Smooth muscle cell (in vitro differentiated cells): ENCODE results near the gene GPC4. TPM values are rescaled to one million over a fixed set of nuclear protein-coding genes. Genes with fewer than 3 reads are reported as not detected.
A peak's percentile ranks its signal among the peaks of the same experiment; 100 is the strongest.

Experiments used
- DNase-seq: peaks from one replicate; lab custom pipeline; 2025; ENCODE audit not compliant: unreplicated experiment; lab: John Stamatoyannopoulos, UW
- H2AFZ ChIP-seq: fragments of 200-600 bp; sonication (generic); 2 replicates; pipeline ENCODE4 v1.6.0; 2016; ENCODE audit warnings: antibody characterized with exemption, low read depth, mild to moderate bottlenecking
- H3F3A ChIP-seq: fragments of 200-600 bp; sonication (generic); 2 replicates; pipeline ENCODE4 v1.6.0; 2017; ENCODE audit warnings: antibody characterized with exemption, low read depth
- H3K27ac ChIP-seq: fragments of 200-600 bp; sonication (generic); 2 replicates; pipeline ENCODE4 v1.5.1; 2016; ENCODE audit warnings: low read depth, mild to moderate bottlenecking
- H3K27me3 ChIP-seq: fragments of 200-600 bp; sonication (generic); 2 replicates; pipeline ENCODE4 v1.6.1; 2016; ENCODE audit warnings: low read depth, mild to moderate bottlenecking
- H3K36me3 ChIP-seq: fragments of 200-600 bp; sonication (generic); 2 replicates; pipeline ENCODE4 v1.5.1; 2016; ENCODE audit warnings: low read depth
- H3K4me1 ChIP-seq: fragments of 200-600 bp; sonication (generic); 2 replicates; pipeline ENCODE4 v1.5.1; 2016; ENCODE audit warnings: low read depth
- H3K4me2 ChIP-seq: fragments of 200-600 bp; sonication (generic); 2 replicates; pipeline ENCODE4 v1.6.0; 2016; ENCODE audit warnings: mild to moderate bottlenecking
- H3K4me3 ChIP-seq: fragments of 200-600 bp; sonication (generic); 2 replicates; pipeline ENCODE4 v1.5.1; 2016; ENCODE audit warnings: mild to moderate bottlenecking
- H3K79me2 ChIP-seq: fragments of 200-600 bp; sonication (generic); 2 replicates; pipeline ENCODE4 v1.6.0; 2016; ENCODE audit warnings: low read depth, mild to moderate bottlenecking
- H3K9ac ChIP-seq: fragments of 200-600 bp; sonication (generic); 2 replicates; pipeline ENCODE4 v1.6.0; 2016; ENCODE audit warnings: low read depth
- H3K9me3 ChIP-seq: fragments of 200-600 bp; sonication (generic); replicated peaks from 2 replicates; pipeline ENCODE4 v1.5.1; 2016; ENCODE audit warnings: low read depth
- H4K20me1 ChIP-seq: fragments of 200-600 bp; sonication (generic); 2 replicates; pipeline ENCODE4 v1.6.0; 2016; ENCODE audit warnings: low read depth
- CTCF ChIP-seq: fragments of 200-600 bp; sonication (generic); IDR thresholded peaks from 2 replicates; pipeline ENCODE4 v1.5.1; 2017; ENCODE audit warnings: borderline replicate concordance, mild to moderate bottlenecking, antibody characterized with exemption; ENCODE audit not compliant: insufficient read depth, poor library complexity, severe bottlenecking
- WGBS: methylation state at CpG from one replicate; pipeline ENCODE4 v1.1.7; 2016; ENCODE audit warnings: low lambda C conversion rate; 5-methylcytosine and 5-hydroxymethylcytosine counted together
- polyA plus RNA-seq: library from polyadenylated mRNA; unstranded; fragments of >200 nt; fragmentation: Nextera tagmentation; extraction: Ambion mirVana; gene quantifications from 2 replicates; pipeline ENCODE4 v1.2.1, GENCODE V29; 2016
- total RNA-seq: library from RNA; depleted of rRNA; stranded (reverse); fragments of >200 nt; gene quantifications from 2 replicates; pipeline ENCODE4 v1.2.3, GENCODE V29; 2014

Gene GPC4
- total and polyA plus RNA-seq, 2 experiments from 2014 or later: 36.4 to 36.7 TPM

GRCh38 chrX:133405498-133406185 is 9.6 kb downstream of the GPC4 start:
- DNase-seq: no peak

GRCh38 chrX:133403984-133404383 is 11.3 kb downstream of the GPC4 start:
- Histone ChIP-seq H3K79me2 (peaks cover 7% of the 10 kb centered on the region), H2AFZ (no peak overlapping the region), H3K27ac (no peak overlapping the region), H4K20me1 (peaks cover 21% of the 10 kb centered on the region), H3K4me2 (no peak overlapping the region), H3K4me3 (no peak overlapping the region), H3K9me3 (no peaks in the 10 kb centered on the region), H3K27me3 (no peaks in the 10 kb centered on the region), H3K4me1 (no peaks in the 10 kb centered on the region), H3K36me3 (no peaks in the 10 kb centered on the region), H3K9ac (no peak overlapping the region), H3F3A (no peaks in the 10 kb centered on the region)
- WGBS: 95% methylated on average over 4 of the region's 4 CpGs
- TF ChIP-seq CTCF: no peak
- DNase-seq: no peak

More at GRCh38 chrX:133405498-133406185, 9.6 kb downstream of the GPC4 start:
- Histone ChIP-seq H3K9ac (no peak overlapping the region), H3F3A (no peaks in the 10 kb centered on the region), H3K4me3 (no peak overlapping the region), H3K9me3 (no peaks in the 10 kb centered on the region), H3K4me2 (no peak overlapping the region), H3K36me3 (no peaks in the 10 kb centered on the region), H4K20me1 (peaks cover 14% of the 10 kb centered on the region), H3K79me2 (peaks cover 11% of the 10 kb centered on the region), H2AFZ (no peak overlapping the region), H3K27me3 (no peaks in the 10 kb centered on the region), H3K4me1 (no peaks in the 10 kb centered on the region), H3K27ac (no peak overlapping the region)
- WGBS: 81% methylated on average over 4 of the region's 4 CpGs
- TF ChIP-seq CTCF: no peak

DNA sequence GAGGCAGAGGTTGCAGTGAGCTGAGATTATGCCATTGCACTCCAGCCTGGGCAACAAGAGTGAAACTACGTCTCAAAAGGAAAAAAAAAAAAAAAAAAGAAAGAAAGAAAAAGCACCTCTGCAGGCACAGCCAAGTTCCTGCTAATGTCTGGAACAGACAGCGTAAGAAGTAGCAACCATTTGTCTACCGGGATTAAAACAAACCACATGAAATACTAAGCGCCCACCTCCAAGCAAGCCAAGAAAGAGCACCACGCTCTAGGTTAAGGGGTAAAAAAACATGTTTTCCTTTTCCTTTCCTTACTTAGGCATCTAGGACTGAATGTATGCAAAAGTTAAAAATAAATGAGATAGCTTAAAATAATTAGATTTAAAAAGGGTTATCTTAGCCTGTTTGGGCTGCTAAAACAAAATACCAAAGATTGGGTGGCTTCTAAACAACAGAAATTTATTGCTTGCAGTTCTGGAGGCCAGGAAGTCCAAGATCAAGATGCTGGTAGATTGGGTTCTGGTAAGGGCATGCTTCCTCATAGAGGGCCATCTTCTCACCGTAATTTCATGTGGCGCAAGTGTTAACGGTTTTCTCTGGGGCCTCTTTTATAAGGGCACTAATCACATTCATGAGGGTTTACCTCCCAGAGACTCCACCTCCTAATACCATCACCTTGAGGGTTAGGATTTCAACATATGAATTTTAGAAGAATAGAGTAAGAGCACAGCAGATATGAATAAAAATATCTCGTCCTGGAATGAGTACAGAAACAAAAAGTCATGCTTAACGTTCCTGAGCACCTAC is 12.3 kb downstream of the GPC4 start:
- no peak for TF ChIP-seq CTCF
- Histone ChIP-seq H4K20me1 (peaks cover 24% of the 10 kb centered on the region), H3K36me3 (no peaks in the 10 kb centered on the region), H3F3A (no peaks in the 10 kb centered on the region), H2AFZ (no peak overlapping the region), H3K79me2 (peaks cover 7% of the 10 kb centered on the region), H3K4me3 (no peak overlapping the region), H3K4me2 (no peak overlapping the region), H3K27ac (peak overlapping the region; percentile 44), H3K4me1 (no peaks in the 10 kb centered on the region), H3K9me3 (no peaks in the 10 kb centered on the region), H3K27me3 (no peaks in the 10 kb centered on the region), H3K9ac (no peak overlapping the region)
- WGBS: 72% methylated on average over 10 of the region's 10 CpGs
- no peak for DNase-seq
